Stimulated activated CD8-positive, alpha-beta memory T cell treated with anti-CD3 and anti-CD28 coated beads, Interleukin-4, amount 100 ng/mL, for 24 hours (primary cell): ENCODE measurements around the gene OR8J1.
"Not testable (repeated sequence)": the region's sequence is repeated elsewhere in the genome, so short reads cannot be mapped to it uniquely, and the experiment has no call there.

Experiments used
- DNase-seq: peaks from one replicate; pipeline ENCODE4 v3.0.0-alpha.2; 2020; ENCODE audit warnings: low read depth

The OR8J1 gene, protein sequence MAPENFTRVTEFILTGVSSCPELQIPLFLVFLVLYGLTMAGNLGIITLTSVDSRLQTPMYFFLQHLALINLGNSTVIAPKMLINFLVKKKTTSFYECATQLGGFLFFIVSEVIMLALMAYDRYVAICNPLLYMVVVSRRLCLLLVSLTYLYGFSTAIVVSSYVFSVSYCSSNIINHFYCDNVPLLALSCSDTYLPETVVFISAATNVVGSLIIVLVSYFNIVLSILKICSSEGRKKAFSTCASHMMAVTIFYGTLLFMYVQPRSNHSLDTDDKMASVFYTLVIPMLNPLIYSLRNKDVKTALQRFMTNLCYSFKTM

DNA sequence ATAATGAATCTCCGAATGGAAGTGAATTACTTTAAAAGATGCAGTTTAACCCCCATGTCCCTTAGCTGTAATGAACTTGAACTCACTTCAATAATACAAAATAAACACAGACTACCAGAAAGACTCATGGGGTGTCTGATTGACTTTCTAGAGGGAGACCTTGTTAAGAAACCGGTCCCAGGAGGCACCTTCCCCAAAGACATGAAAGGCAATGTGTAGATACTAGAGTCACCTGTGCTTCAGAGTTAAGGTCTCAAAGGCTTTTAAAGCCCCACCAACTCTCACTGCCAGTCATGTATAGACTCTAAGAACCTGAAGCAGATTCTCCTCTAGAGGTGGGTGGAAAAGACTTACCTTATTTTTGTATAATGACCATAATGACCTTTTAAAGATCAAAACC lies at the start of gene OR8J1:
OR8J1 (plus strand) TSS at position 301 of the 400 bp plus-strand sequence. CDS start 5,956 bp downstream, outside the sequence.
- DNase-seq, result no peak

DNA sequence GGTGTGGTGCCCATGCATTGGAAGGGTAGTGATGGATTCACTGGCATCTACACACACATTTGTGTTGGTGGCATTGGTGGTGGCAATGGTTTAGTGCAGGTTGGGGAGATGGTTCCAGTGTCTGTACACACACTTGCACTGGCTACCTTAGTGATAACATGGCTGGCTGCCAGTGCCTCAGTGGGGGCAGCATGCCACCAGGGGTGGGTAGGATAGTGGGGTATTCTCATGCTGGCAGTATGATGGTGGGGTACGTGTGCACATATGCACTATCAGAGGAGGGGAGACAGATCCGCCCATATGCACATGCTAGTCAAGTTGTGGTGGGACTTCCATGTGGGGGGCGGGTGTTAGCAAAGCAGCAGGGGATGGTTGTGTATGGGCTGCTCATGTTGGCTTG lies 46.3 kb upstream of the OR8J1 start:
- DNase-seq, result no peak

DNA sequence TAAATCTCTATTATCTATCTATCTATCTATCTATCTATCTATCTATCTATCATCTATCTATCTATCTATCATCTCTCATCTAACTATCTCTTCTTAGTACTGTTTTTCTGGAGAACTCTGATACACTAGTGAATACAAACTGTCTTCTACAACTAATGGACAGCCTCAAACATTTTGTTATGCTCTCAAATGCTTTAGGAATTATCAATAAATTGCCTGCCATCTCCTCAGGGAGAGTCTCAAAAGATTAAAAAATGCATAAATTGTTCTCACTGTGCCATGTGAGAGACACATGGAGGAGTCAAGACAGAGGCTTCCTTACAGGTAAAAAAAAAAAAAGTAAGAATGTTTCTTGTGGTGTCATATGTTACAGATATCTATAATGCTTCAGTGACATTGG lies 39.2 kb upstream of the OR8J1 start, which contains the start of gene OR8K3:
OR8K3 (plus strand) TSS at position 301 of the 400 bp plus-strand sequence. CDS start 3,163 bp downstream, outside the sequence.
- no peak for DNase-seq

DNA sequence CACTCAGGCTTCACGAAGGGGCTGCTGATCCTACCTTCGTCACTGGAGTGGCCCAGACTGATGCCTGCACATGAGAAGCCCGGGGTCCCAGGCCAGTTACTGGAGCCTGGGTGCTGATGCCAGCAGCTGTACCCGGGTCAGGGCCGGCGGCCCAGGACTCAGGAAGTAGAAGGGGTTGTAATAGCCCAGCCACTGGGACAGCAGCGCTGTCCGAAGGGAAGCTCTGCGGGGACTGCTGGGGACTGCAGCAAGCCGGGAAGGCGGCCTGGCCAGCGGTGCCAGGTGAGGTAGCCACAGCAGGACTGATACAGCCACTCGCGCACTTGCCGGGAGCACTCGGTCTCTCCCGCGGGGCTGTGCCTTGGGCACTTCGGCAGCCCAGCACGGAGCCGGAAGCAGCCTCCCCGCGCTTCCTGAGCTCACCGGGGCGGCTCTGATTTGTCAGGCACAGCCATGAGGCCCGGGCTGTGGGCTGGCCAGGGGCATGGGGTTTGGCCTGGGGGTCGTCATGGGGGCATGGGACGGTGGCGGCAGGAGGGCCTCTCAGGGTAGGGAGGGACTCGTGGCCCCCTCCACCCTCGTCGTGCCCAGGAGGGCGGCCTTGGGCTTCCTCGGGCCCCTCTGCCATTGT lies 22.1 kb upstream of the OR8J1 start:
- DNase-seq, result no peak

DNA sequence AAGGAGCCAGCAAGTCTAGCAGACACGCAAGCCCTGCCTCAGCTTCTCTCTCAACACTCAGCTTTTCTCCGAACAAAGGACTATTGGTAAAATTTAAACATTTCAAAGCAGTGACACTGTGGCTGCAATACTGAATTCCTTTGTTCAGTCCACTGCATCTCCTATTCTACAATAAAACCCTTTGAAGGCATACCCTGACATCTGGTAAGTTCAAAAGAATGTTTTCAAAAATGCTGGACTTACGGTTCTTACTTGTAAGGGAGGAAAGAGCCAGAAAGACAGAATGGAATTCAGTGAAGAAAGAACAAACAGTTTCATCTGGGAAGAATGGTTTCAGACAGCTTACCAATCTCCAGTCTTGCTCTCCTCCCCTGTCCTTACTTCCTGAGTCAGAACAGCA lies 20.9 kb upstream of the OR8J1 start:
- no peak for DNase-seq

DNA sequence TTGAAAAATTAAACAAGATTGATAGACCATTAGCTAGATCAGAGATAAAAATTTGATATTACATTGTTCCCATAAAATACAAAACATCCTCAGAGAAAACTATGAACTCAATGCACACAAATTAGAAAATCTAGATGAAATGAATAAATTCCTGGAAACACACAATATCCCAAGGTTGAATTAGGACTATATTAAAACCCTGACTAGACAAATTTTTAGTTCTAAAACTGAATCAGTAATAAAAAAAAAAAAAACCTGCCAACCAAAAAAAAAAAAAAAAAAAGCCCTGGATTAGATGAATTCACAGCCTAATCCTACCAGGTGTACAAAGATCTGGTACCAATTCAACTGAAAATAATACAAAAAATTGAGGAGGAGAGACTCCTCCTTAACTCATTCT lies 13.8 kb upstream of the OR8J1 start:
- DNase-seq, result no peak

DNA sequence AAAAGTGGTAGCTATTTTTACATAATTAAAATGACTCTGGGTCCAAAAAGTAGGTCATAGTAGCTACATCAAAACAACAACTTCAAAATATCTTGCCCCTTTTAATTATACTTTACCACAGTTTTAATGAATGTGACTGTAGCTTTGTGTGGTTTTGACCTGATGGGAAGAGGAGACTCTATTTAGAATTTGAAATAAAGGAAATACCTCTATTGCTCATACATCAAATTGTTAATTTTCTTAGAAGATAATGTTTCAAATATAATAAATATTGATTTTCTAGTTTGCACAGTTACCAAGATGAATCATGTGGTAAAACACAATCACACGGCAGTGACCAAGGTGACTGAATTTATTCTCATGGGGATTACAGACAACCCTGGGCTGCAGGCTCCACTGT lies 8.4 kb upstream of the OR8J1 start, which contains the start of gene OR8K1:
OR8K1 (plus strand) TSS at position 301 of the 400 bp plus-strand sequence; CDS start at position 301, 0 bp downstream.
- no peak for DNase-seq

DNA sequence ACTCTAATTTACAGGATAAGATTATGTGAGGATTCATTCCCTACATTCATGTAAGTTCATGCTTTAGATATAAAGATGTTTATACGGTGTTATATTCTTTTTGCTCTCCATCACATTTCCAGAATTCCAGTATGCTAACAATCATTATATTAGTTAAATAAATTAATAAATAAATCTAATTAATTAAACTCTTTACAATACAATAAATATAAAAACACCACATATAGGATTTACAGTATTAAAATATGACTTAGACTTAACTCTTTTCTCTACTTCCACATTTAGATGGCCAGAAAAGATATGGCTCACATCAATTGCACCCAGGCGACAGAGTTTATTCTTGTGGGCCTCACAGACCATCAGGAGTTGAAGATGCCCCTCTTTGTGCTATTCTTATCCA lies 21.2 kb downstream of the OR8J1 start, which contains the start of gene OR8U1:
OR8U1 (plus strand) TSS at position 301 of the 400 bp plus-strand sequence; CDS start at position 301, 0 bp downstream.
- no peak for DNase-seq

DNA sequence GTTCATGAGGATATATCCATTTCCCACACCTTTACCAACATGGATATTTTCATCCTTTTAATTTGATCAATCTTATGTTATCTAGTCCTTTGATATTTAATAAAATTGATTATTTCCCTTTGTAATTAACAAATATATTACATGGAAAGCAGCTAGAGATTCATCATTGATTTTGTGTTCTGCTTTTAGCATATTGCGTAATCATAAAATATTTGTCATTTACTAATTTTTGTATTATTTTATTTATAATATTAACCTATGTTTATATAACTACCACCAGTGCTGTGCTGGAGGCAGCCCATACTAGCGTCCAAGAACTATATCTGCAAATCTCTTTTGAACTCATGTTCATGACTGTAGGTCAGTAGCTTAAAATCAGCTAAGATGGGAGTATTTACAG lies 26.0 kb downstream of the OR8J1 start:
- DNase-seq, result no peak

DNA sequence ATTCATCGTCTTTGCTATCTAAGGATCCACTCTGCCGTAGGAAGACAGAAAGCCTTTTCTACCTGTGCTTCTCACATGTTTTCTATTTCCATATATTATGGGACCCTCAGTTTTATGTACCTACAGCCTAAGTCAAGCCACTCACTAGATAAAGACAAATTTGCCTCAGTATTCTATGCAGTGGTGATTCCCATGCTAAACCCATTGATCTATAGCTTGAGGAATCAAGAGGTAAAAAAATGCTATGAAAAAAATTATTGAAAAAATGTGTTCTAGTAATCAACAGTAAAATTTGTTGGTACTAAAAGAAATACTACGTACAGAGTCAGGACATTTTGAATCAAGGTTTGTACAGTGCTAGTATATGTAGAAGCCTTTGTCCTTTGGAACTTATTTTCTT lies 40.3 kb downstream of the OR8J1 start:
- DNase-seq, result no peak

DNA sequence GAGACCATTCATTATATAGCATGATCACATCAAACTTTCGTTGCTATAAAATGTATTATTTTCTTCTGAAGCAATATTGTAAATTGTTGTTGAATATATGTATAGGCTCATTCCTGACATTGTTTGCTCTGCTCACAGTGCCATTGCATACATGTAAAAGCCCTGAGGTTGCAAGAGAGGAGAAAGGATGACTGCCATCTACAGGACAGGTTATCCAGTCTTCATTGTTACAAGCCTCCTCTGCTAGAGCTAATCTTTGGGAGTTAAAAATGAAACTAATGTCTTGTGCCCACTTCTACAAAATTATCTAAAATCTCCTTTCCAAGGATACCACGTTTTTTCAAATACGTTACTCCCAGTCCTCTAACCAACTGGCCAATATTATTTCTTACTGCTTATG lies 42.0 kb downstream of the OR8J1 start:
- no peak for DNase-seq

DNA sequence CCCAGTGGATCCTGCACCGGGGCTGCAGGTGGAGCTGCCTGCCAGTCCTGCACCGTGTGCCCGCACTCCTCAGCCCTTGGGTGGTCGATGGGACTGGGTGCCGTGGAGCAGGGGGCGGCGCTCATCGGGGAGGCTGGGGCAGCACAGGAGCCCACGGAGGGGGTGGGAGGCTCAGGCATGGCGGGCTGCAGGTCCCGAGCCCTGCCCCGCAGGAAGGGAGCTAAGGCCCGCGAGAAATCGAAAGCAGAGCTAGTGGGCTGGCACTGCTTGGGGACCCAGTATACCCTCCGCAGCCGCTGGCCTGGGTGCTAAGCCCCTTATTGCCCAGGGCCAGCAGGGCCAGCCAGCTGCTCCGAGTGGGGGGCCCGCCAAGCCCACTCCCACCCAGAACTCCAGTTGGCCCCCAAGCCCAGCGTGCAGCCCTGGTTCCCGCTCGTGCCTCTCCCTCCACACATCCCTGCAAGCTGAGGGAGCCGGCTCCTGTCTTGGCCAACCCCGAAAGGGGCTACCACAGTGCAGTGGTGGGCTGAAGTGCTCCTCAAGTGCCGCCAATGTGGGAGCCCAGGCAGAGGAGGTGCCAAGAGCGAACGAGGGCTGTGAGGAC lies 47.9 kb downstream of the OR8J1 start:
- not testable (repeated sequence) for DNase-seq

DNA sequence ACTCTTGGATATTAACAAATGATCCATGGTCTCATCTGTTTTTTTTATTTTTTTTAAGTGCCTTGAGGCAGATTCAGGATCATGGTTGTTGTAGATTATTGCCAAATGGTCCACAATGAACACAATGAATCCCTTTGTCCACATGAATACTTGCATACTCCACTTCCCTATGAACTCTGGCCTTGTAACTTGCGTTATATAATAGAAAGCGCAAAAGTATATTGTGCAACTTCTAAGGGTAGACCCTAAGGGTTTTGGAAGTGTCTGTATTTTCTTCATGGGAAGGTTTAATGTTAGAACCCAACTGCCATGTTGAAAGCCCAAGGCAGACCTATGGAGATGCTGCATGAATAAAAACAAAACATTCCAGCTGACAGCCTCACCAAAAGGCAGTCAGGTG lies 50.3 kb downstream of the OR8J1 start:
- no peak for DNase-seq

DNA sequence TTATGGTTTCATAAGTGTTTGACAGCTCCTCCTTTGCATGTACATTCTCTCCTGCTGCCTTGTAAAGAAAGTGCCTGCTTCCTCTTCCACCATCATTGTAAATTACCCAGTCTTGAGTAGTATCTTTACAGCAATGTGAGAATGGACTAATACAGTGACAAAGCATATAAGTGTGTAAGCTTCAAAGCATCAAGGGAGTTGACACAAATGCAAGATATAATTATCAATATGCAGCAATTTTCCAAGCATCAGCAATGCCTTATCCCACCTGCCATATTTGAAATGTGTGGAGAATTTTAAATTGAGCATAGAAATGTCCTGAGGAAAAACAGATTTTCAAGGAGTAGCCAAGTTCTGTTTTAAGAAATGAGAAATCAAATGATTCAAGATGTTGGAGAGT lies 56.7 kb downstream of the OR8J1 start:
- no peak for DNase-seq
